Transverse colon (tissue), 4 donors: ENCODE data around the gene IFRD2.

Experiments
- CTCF ChIP-seq, 5 experiments: fragments of 200-600 bp in 3 of 5; fragments of 450-650 bp in 2 of 5; sonication (generic) in 3 of 5; IDR thresholded peaks; 1 replicate in 2 of 5; 2 replicates in 3 of 5; pipeline ENCODE4 v1.5.1; 2016 to 2017; ENCODE audit warnings: antibody characterized with exemption in 5 of 5, inconsistent platforms in 3 of 5, mild to moderate bottlenecking in 2 of 5, moderate library complexity in 1 of 5
- POLR2A ChIP-seq: fragments of 450-650 bp; IDR thresholded peaks from one replicate; pipeline ENCODE4 v1.6.1; 2016; ENCODE audit warnings: antibody characterized with exemption, mild to moderate bottlenecking, moderate library complexity
- POLR2AphosphoS5 ChIP-seq, 3 donors: sonication (generic); formaldehyde crosslinking; IDR thresholded peaks; one replicate each; pipeline ENCODE4 v1.6.1; 2016; ENCODE audit warnings: antibody characterized with exemption in 3 of 3

GRCh38 chr3:50275996-50276761, 16.1 kb downstream of the IFRD2 start:
- TF ChIP-seq POLR2A (no peak), POLR2AphosphoS5 (IDR thresholded peaks at IDR 0.05) (no peak), CTCF (IDR thresholded peaks at IDR 0.05) (no peak)
